Measurements from ENCODE around the gene SHROOM2.

Gene SHROOM2

DNA sequence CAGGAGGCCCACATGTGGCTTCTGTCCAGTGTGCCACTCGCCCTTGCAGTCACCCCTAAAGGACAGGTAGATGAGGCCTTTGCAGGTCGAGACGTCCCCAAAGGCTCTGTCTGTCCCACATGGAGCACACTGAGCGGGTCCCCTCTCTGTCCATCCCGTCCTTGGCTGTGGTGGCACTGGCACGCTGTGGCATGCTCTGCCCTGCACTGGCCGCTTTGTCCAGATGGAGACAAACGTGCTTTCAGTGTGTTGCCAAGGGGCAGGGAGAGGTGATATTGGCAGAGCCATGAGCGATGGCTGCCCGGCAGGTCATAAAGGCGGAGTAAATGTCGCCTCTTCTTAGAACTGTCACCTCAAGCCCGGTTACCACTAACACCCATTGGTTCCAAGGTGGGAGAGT, 94.0 kb downstream of the SHROOM2 start:
- TF ChIP-seq ZNF70 (CRISPR knock-in tag; IDR thresholded peaks at IDR 0.05) = no peak
- ATAC-seq = no peak

DNA sequence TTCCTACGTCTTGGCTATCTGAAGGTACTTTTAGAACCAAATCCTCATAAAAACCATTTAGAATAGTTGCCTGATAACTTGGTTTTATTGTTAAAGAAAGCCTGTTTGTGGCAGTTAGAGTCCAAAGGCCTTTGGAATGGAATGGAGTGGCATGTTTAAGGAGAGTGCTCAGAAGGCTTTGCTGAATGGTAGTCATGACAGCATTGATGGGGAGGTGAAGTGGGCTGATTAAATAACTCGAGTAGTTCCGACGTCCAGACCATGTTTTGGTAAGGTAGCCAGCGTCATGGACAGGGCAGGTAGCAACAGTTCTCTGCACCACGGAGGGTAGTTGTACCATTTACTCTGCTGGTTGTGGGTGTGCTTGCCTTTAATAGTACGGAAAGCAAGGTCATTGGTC, 94.6 kb downstream of the SHROOM2 start:
- ATAC-seq = no peak
- no peak for TF ChIP-seq ARNTL (CRISPR knock-in tag; IDR thresholded peaks at IDR 0.05; ENCODE audit: borderline replicate concordance, low read depth)
- no peak for TF ChIP-seq CSDC2 (CRISPR knock-in tag; IDR thresholded peaks at IDR 0.05)
- TF ChIP-seq ISL1 (CRISPR knock-in tag; IDR thresholded peaks at IDR 0.05) = no peak
- TF ChIP-seq SNAI2 (CRISPR knock-in tag; IDR thresholded peaks at IDR 0.05) = no peak
- no peak for TF ChIP-seq ZFP3 (CRISPR knock-in tag; IDR thresholded peaks at IDR 0.05)
- TF ChIP-seq, protein P1, sequence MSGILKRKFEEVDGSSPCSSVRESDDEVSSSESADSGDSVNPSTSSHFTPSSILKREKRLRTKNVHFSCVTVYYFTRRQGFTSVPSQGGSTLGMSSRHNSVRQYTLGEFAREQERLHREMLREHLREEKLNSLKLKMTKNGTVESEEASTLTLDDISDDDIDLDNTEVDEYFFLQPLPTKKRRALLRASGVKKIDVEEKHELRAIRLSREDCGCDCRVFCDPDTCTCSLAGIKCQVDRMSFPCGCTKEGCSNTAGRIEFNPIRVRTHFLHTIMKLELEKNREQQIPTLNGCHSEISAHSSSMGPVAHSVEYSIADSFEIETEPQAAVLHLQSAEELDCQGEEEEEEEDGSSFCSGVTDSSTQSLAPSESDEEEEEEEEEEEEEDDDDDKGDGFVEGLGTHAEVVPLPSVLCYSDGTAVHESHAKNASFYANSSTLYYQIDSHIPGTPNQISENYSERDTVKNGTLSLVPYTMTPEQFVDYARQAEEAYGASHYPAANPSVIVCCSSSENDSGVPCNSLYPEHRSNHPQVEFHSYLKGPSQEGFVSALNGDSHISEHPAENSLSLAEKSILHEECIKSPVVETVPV (CRISPR knock-in tag; IDR thresholded peaks at IDR 0.05) = no peak
- no peak for TF ChIP-seq TCF4 (CRISPR knock-in tag; IDR thresholded peaks at IDR 0.05; ENCODE audit: borderline replicate concordance)
- no peak for TF ChIP-seq ZNF565 (CRISPR knock-in tag; conservative IDR thresholded peaks at IDR 0.05; ENCODE audit: low read depth)
- TF ChIP-seq ZNF8 (CRISPR knock-in tag; IDR thresholded peaks at IDR 0.05) = no peak
- no peak for TF ChIP-seq RARB (CRISPR knock-in tag; IDR thresholded peaks at IDR 0.05)
- no peak for TF ChIP-seq ZNF70 (CRISPR knock-in tag; IDR thresholded peaks at IDR 0.05)
- TF ChIP-seq OSR1 (CRISPR knock-in tag; IDR thresholded peaks at IDR 0.05) = no peak
- TF ChIP-seq ESRRG (CRISPR knock-in tag; IDR thresholded peaks at IDR 0.05) = no peak
- TF ChIP-seq, protein P2, sequence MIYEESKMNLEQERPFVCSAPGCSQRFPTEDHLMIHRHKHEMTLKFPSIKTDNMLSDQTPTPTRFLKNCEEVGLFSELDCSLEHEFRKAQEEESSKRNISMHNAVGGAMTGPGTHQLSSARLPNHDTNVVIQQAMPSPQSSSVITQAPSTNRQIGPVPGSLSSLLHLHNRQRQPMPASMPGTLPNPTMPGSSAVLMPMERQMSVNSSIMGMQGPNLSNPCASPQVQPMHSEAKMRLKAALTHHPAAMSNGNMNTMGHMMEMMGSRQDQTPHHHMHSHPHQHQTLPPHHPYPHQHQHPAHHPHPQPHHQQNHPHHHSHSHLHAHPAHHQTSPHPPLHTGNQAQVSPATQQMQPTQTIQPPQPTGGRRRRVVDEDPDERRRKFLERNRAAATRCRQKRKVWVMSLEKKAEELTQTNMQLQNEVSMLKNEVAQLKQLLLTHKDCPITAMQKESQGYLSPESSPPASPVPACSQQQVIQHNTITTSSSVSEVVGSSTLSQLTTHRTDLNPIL (CRISPR knock-in tag; IDR thresholded peaks at IDR 0.05; ENCODE audit: low read depth) = no peak
- TF ChIP-seq TOX (CRISPR knock-in tag; IDR thresholded peaks at IDR 0.05; ENCODE audit: borderline replicate concordance) = no peak
- TF ChIP-seq ZC3H10 (CRISPR knock-in tag; IDR thresholded peaks at IDR 0.05) = no peak
- no peak for TF ChIP-seq GLIS3 (CRISPR knock-in tag; IDR thresholded peaks at IDR 0.05)

DNA sequence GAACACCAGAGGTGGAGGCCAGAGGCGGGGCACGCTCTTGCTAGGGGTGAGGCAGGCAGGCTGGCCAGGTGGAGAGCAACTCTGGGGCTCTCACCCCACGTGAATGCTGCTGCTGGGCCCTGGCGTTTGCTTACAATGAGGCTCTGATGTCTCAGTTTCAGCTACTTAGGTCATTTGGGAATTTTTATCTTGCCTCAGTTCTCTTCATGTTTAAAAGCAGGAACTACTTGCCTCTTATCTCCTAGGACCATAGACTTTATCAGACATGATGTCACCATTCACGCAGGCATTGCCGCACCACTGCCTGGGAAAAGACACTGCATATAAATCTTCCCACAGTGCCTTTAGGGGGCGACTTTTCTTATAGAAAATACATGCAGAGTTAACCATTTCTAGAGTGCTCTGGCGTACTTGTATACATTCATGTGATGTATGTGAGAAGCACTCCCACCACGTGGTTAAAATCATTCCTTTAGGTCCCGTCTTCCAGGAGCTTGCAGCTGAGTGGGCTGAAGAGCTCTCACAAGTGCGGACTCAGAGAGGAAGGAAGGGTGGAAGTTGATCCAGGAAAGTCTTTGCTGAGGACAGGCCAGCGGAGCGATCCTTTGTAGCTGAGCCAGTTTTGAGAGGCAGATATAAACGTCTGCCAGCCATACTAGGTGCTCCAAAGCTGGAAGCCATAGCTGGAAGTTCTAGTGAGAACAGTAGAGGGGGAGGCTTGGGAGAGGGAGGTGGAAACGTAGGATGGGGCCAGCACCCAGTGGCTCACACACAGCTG, 96.6 kb downstream of the SHROOM2 start:
- no peak for ATAC-seq
- TF ChIP-seq ZFP3 (CRISPR knock-in tag; IDR thresholded peaks at IDR 0.05) (no peak), ZC3H10 (CRISPR knock-in tag; IDR thresholded peaks at IDR 0.05) (no peak), OSR1 (CRISPR knock-in tag; IDR thresholded peaks at IDR 0.05) (no peak)
- TF ChIP-seq, protein P3, sequence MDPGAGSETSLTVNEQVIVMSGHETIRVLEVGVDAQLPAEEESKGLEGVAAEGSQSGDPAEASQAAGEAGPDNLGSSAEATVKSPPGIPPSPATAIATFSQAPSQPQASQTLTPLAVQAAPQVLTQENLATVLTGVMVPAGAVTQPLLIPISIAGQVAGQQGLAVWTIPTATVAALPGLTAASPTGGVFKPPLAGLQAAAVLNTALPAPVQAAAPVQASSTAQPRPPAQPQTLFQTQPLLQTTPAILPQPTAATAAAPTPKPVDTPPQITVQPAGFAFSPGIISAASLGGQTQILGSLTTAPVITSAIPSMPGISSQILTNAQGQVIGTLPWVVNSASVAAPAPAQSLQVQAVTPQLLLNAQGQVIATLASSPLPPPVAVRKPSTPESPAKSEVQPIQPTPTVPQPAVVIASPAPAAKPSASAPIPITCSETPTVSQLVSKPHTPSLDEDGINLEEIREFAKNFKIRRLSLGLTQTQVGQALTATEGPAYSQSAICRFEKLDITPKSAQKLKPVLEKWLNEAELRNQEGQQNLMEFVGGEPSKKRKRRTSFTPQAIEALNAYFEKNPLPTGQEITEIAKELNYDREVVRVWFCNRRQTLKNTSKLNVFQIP (CRISPR knock-in tag; IDR thresholded peaks at IDR 0.05; ENCODE audit: borderline replicate concordance, low read depth) = no peak
- TF ChIP-seq, protein P4, sequence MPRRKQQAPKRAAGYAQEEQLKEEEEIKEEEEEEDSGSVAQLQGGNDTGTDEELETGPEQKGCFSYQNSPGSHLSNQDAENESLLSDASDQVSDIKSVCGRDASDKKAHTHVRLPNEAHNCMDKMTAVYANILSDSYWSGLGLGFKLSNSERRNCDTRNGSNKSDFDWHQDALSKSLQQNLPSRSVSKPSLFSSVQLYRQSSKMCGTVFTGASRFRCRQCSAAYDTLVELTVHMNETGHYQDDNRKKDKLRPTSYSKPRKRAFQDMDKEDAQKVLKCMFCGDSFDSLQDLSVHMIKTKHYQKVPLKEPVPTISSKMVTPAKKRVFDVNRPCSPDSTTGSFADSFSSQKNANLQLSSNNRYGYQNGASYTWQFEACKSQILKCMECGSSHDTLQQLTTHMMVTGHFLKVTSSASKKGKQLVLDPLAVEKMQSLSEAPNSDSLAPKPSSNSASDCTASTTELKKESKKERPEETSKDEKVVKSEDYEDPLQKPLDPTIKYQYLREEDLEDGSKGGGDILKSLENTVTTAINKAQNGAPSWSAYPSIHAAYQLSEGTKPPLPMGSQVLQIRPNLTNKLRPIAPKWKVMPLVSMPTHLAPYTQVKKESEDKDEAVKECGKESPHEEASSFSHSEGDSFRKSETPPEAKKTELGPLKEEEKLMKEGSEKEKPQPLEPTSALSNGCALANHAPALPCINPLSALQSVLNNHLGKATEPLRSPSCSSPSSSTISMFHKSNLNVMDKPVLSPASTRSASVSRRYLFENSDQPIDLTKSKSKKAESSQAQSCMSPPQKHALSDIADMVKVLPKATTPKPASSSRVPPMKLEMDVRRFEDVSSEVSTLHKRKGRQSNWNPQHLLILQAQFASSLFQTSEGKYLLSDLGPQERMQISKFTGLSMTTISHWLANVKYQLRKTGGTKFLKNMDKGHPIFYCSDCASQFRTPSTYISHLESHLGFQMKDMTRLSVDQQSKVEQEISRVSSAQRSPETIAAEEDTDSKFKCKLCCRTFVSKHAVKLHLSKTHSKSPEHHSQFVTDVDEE (CRISPR knock-in tag; IDR thresholded peaks at IDR 0.05) = no peak
- TF ChIP-seq, protein P2 (CRISPR knock-in tag; IDR thresholded peaks at IDR 0.05; ENCODE audit: low read depth) = no peak

All from SK-N-SH treated with all-trans-retinoic acid at 6 μM for 48 hours (cell line).